K562 (cell line): ENCODE data around the gene SPEM2. TPM values are rescaled to one million over a fixed set of nuclear protein-coding genes. Genes with fewer than 3 reads are reported as not detected.

Experiments used
- JUND ChIP-seq, 2 experiments: IDR thresholded peaks; 2 replicates in 1 of 2; 3 replicates in 1 of 2; pipeline ENCODE4 v1.6.1; 2011; ENCODE audit warnings: borderline replicate concordance in 2 of 2, low read depth in 2 of 2, low read length in 2 of 2, improper control_type of control experiment in 1 of 2, missing biosample characterization in 1 of 2, missing genetic modification characterization in 1 of 2, missing genetic modification reagents in 1 of 2
- polyA plus RNA-seq, 8 experiments: library from polyadenylated mRNA; depleted of rRNA in 4 of 8; stranded (reverse) in 5 of 8; unstranded in 3 of 8; fragments of >200 nt; fragmentation: Nextera tagmentation in 2 of 8; fragmentation: Illumina TruSeq in 1 of 8; extraction: Ambion mirVana in 2 of 8; extraction: Trizol in 1 of 8; gene quantifications; 2 replicates each; pipeline versions ENCODE4 v1.2.1 to v1.2.3, GENCODE V29; 2011 to 2014; ENCODE audit warnings: inconsistent platforms in 1 of 8, missing spikeins in 1 of 8
- total RNA-seq, 7 experiments: library from RNA; depleted of rRNA in 6 of 7; stranded (reverse); fragments of >200 nt in 6 of 7; fragmentation: Illumina TruSeq in 2 of 7; extraction: Trizol in 2 of 7; gene quantifications; 2 replicates each; pipeline versions ENCODE4 v1.2.1 to v1.2.3, GENCODE V29; 2011 to 2021; ENCODE audit warnings: low replicate concordance in 1 of 7
- TF ChIP-seq, protein P1 (sequence below): sonication (generic); formaldehyde crosslinking; IDR thresholded peaks from 2 replicates; pipeline ENCODE4 v1.8.0; 2022; ENCODE audit warnings: mild to moderate bottlenecking, missing genetic modification reagents
- TF ChIP-seq, protein P2 (sequence below): sonication (generic); formaldehyde crosslinking; IDR thresholded peaks from 2 replicates; pipeline ENCODE4 v1.8.0; 2022; ENCODE audit warnings: mild to moderate bottlenecking, missing genetic modification reagents

The SPEM2 gene
- total and polyA plus RNA-seq, 9 of the 15 experiments (the other 6 are each of a cell fraction or from before 2014, with no cell fraction given) = not detected

DNA sequence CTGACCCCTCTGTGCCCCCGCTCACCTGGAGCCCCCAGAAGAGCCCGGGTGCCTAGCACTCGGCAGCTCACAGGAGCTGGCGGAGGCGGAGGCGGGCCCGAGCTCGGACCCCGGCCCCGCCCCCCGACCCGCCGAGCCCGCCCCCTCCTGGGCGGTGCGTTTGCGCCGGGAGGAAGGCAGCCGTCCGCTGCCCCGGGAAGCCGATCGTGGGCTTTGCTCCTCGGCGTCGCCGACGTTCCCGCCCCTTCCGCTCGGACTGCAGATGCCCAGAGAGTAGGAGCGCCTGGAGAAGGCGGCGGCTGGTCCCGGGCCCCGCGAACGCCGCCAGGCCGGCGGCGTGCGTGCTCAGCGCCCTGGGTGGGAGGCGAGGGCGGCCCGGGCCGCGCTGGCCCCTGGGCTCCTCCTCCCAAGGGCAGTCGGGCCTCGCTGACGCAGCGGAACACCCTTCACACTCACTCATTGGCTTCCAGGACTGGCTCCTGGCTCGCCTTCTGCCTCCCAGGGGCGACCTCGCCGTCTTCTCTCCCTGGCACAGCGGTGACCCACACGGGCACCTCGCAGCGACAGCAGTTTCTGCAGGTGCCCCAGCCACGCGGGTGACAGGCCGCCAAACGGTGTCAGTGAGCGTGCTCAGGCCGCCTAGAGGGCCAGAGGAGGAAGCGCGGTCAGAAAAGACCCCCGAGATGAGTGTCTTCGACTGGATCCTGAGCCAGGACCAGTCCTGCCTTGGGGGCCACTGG is 30.8 kb upstream of the SPEM2 start, which contains the start of gene PLSCR3 (continued):
- TF ChIP-seq, protein P1, sequence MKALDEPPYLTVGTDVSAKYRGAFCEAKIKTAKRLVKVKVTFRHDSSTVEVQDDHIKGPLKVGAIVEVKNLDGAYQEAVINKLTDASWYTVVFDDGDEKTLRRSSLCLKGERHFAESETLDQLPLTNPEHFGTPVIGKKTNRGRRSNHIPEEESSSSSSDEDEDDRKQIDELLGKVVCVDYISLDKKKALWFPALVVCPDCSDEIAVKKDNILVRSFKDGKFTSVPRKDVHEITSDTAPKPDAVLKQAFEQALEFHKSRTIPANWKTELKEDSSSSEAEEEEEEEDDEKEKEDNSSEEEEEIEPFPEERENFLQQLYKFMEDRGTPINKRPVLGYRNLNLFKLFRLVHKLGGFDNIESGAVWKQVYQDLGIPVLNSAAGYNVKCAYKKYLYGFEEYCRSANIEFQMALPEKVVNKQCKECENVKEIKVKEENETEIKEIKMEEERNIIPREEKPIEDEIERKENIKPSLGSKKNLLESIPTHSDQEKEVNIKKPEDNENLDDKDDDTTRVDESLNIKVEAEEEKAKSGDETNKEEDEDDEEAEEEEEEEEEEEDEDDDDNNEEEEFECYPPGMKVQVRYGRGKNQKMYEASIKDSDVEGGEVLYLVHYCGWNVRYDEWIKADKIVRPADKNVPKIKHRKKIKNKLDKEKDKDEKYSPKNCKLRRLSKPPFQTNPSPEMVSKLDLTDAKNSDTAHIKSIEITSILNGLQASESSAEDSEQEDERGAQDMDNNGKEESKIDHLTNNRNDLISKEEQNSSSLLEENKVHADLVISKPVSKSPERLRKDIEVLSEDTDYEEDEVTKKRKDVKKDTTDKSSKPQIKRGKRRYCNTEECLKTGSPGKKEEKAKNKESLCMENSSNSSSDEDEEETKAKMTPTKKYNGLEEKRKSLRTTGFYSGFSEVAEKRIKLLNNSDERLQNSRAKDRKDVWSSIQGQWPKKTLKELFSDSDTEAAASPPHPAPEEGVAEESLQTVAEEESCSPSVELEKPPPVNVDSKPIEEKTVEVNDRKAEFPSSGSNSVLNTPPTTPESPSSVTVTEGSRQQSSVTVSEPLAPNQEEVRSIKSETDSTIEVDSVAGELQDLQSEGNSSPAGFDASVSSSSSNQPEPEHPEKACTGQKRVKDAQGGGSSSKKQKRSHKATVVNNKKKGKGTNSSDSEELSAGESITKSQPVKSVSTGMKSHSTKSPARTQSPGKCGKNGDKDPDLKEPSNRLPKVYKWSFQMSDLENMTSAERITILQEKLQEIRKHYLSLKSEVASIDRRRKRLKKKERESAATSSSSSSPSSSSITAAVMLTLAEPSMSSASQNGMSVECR (CRISPR knock-in tag) = peak; percentile 59; the same call in 1 of the 2 replicates
- TF ChIP-seq, protein P2, sequence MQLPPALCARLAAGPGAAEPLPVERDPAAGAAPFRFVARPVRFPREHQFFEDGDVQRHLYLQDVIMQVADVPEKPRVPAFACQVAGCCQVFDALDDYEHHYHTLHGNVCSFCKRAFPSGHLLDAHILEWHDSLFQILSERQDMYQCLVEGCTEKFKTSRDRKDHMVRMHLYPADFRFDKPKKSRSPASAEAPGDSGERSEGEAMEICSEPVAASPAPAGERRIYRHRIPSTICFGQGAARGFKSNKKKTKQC = peak; percentile 22; the same call in 1 of the 2 replicates
- TF ChIP-seq JUND (IDR thresholded peaks at IDR 0.05; ENCODE audit: borderline replicate concordance, low read depth, low read length) = no peak
- no peak for TF ChIP-seq JUND (tag; IDR thresholded peaks at IDR 0.05; ENCODE audit: borderline replicate concordance, low read depth, low read length)
